Astrocyte (in vitro differentiated cells and primary cell): ENCODE data around the gene CYB5R2.

Experiments
- EZH2 ChIP-seq: IDR thresholded peaks from 2 replicates; pipeline ENCODE4 v1.6.1; 2012; ENCODE audit warnings: mild to moderate bottlenecking, low read length, inconsistent platforms; ENCODE audit not compliant: insufficient read depth
- TF ChIP-seq, protein P1 (sequence below): IDR thresholded peaks from 2 replicates; pipeline ENCODE4 v1.5.1; 2011; ENCODE audit warnings: low read depth, mild to moderate bottlenecking, inconsistent platforms, low read length, moderate library complexity; ENCODE audit not compliant: insufficient read depth

DNA sequence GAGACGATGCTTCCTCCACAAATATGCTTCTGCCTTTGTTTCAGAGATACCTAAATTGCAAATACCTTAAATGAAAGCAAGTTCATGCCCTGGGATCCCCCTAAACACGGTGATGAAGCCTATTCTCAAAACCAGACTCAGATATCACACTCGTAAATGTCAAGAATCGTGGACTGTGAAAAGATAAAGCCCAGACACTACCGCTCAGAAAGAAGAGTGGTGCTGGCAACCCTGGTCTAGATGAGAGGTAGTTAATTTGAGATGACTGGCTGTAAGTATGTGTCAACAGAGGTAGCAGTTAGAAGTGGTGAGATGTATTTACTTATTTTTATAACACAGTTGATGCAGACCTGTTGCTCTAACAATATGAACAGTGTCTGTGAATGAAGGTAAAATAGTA is 30.4 kb upstream of the CYB5R2 start:
- TF ChIP-seq, protein P1, sequence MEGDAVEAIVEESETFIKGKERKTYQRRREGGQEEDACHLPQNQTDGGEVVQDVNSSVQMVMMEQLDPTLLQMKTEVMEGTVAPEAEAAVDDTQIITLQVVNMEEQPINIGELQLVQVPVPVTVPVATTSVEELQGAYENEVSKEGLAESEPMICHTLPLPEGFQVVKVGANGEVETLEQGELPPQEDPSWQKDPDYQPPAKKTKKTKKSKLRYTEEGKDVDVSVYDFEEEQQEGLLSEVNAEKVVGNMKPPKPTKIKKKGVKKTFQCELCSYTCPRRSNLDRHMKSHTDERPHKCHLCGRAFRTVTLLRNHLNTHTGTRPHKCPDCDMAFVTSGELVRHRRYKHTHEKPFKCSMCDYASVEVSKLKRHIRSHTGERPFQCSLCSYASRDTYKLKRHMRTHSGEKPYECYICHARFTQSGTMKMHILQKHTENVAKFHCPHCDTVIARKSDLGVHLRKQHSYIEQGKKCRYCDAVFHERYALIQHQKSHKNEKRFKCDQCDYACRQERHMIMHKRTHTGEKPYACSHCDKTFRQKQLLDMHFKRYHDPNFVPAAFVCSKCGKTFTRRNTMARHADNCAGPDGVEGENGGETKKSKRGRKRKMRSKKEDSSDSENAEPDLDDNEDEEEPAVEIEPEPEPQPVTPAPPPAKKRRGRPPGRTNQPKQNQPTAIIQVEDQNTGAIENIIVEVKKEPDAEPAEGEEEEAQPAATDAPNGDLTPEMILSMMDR = no peak
- TF ChIP-seq EZH2 = no peak
